ENCODE data around the gene RP9. TPM values are rescaled to one million over a fixed set of nuclear protein-coding genes. Genes with fewer than 3 reads are reported as not detected.

The RP9 gene
- total and polyA plus RNA-seq, 9 of the 15 experiments (the other 6 are each of a cell fraction or from before 2014, with no cell fraction given): 10.7 to 44.8 (median 33.4) TPM

DNA sequence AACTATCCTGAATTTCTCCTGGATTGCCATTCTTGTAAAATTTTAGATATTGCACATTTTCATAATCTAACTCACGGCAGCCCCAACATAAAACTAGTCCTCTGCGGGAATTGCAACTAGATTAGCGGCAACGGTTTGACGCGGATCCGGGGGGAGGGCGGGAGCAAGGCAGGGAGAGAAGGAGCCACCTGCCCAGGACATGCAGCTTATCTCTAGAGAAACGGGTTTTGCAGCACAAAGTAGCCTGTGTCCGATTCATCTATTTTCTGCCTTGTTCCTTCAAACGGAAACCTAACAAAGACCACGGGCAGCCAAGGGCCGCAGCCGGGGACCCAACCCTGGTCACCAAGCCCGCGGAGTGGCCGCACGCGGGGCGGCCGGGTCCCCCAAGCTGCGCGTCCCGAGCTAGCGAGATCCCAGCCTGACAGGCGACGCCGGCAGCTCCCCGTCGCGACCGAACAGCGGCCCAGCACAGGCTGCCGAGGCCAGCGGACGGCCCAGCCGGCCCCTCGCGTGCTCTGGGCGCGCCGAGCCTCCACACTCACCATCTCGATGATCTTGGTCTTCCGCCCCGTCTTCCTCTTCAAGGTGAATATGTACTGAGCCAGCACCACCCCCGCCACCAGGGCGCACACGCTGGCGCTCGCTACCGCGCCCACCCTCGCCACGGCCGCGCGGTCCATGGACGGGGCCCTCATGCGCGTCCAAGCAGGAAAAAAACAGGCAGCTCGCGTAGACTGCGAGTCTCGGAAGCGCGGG lies 47.0 kb downstream of the RP9 start, which contains the start of gene NT5C3A (continued):
- TF ChIP-seq, protein P1, sequence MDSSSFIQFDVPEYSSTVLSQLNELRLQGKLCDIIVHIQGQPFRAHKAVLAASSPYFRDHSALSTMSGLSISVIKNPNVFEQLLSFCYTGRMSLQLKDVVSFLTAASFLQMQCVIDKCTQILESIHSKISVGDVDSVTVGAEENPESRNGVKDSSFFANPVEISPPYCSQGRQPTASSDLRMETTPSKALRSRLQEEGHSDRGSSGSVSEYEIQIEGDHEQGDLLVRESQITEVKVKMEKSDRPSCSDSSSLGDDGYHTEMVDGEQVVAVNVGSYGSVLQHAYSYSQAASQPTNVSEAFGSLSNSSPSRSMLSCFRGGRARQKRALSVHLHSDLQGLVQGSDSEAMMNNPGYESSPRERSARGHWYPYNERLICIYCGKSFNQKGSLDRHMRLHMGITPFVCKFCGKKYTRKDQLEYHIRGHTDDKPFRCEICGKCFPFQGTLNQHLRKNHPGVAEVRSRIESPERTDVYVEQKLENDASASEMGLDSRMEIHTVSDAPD (CRISPR knock-in tag; IDR thresholded peaks at IDR 0.05): no peak
- TF ChIP-seq ZNF431 (CRISPR knock-in tag; IDR thresholded peaks at IDR 0.05) (0 out of 2 replicates have a peak, but pooled peaks have one; percentile 69), XRCC4 (IDR thresholded peaks at IDR 0.05; ENCODE audit: extremely low read depth, insufficient read depth, insufficient read length) (no peak), SAP30 (IDR thresholded peaks at IDR 0.05; ENCODE audit: borderline replicate concordance, insufficient read depth, low read depth, low read length, poor library complexity, severe bottlenecking) (peak; percentile 76), ELF1 (tag; IDR thresholded peaks at IDR 0.05) (0 out of 2 replicates have a peak, but pooled peaks have one; percentile 44), RB1 (IDR thresholded peaks at IDR 0.05; ENCODE audit: low read depth) (peak; percentile 58; the same call in 1 of the 2 replicates), NUFIP1 (IDR thresholded peaks at IDR 0.05; ENCODE audit: partially characterized antibody) (no peak), ZNF766 (CRISPR knock-in tag; conservative IDR thresholded peaks at IDR 0.05) (no peak), FOXP1 (CRISPR knock-in tag; IDR thresholded peaks at IDR 0.05) (no peak; the same call in 1 of the 2 replicates), TARDBP (IDR thresholded peaks at IDR 0.05) (peak; percentile 31; the same call in 1 of the 2 replicates)
- TF ChIP-seq, protein P2, sequence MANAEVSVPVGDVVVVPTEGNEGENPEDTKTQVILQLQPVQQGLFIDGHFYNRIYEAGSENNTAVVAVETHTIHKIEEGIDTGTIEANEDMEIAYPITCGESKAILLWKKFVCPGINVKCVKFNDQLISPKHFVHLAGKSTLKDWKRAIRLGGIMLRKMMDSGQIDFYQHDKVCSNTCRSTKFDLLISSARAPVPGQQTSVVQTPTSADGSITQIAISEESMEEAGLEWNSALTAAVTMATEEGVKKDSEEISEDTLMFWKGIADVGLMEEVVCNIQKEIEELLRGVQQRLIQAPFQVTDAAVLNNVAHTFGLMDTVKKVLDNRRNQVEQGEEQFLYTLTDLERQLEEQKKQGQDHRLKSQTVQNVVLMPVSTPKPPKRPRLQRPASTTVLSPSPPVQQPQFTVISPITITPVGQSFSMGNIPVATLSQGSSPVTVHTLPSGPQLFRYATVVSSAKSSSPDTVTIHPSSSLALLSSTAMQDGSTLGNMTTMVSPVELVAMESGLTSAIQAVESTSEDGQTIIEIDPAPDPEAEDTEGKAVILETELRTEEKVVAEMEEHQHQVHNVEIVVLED (CRISPR knock-in tag; IDR thresholded peaks at IDR 0.05): no peak
